K562 (cell line): Measurements from ENCODE around the gene NMNAT3. TPM values are rescaled to one million over a fixed set of nuclear protein-coding genes. Genes with fewer than 3 reads are reported as not detected.

Experiments
- ATAC-seq: fragments of 200-7000 bp; cut with Tn5 transposase; 3 replicates; pipeline ENCODE4 v1.9.1; 2020; ENCODE audit warnings: moderate library complexity
- BruUV-seq: library from RNA; stranded (reverse); fragments of 400-500 nt; replicated peaks from 2 replicates; lab custom pipeline; 2021; lab: Mats Ljungman, UMichigan
- CTCF ChIA-PET: fragments of 300-600 bp; formaldehyde crosslinking; extraction: SDS; loops from one replicate; lab custom pipeline; 2021; ENCODE audit warnings: low intra/inter-chr PET ratio; lab: Yijun Ruan, JAX
- POLR2A ChIA-PET: fragments of 300-600, 350-650 bp; sonication (Branson Sonifier 250); formaldehyde crosslinking; extraction: SDS; loops from one replicate; lab custom pipeline; 2021; ENCODE audit warnings: antibody characterized with exemption, inconsistent platforms; lab: Yijun Ruan, JAX
- DNase-seq, 4 experiments: peaks; one replicate each; pipeline versions ENCODE4 v3.0.0 to v3.0.0-alpha.2; 2011 to 2018; ENCODE audit warnings: low spot score in 3 of 4, mixed read lengths in 3 of 4; ENCODE audit errors: extremely low read depth in 1 of 4
- FAIRE-seq: peaks from 2 replicates; lab custom pipeline; 2011; peaks lifted over from hg19 to GRCh38; lab: Jason Lieb, UNC
- H2AFZ ChIP-seq: 2 replicates; pipeline ENCODE4 v1.6.0; 2011; ENCODE audit warnings: low read depth, low read length, control low read depth, inconsistent platforms
- H3K27ac ChIP-seq: fragments of 200-600 bp; 3 replicates; pipeline ENCODE4 v1.8.0; 2011; ENCODE audit warnings: low read depth, mild to moderate bottlenecking, control low read depth, inconsistent platforms, low read length, moderate library complexity, mixed read lengths; ENCODE audit errors: extremely low read depth
- H3K27me3 ChIP-seq, 2 experiments: fragments of 300-600 bp in 1 of 2; 2 replicates in 1 of 2; 3 replicates in 1 of 2; pipeline versions ENCODE4 v1.6.0 to v1.8.0; 2011; ENCODE audit warnings: inconsistent platforms in 2 of 2, low read length in 2 of 2, mild to moderate bottlenecking in 1 of 2, mixed read lengths in 1 of 2, moderate library complexity in 1 of 2; ENCODE audit not compliant: control insufficient read depth in 2 of 2, insufficient read depth in 2 of 2
- H3K36me3 ChIP-seq: fragments of 300-600 bp; 3 replicates; pipeline ENCODE4 v1.8.0; 2011; ENCODE audit warnings: mild to moderate bottlenecking, low read length, inconsistent platforms; ENCODE audit not compliant: control insufficient read depth, insufficient read depth
- H3K4me1 ChIP-seq, 2 experiments: fragments of 200-600 bp in 1 of 2; replicated peaks in 1 of 2; 2 replicates in 1 of 2; 3 replicates in 1 of 2; pipeline versions ENCODE4 v1.5.1 to v1.8.0; 2011; ENCODE audit warnings: inconsistent platforms in 2 of 2, low read length in 2 of 2, mild to moderate bottlenecking in 1 of 2, mixed read lengths in 1 of 2, moderate library complexity in 1 of 2; ENCODE audit not compliant: control insufficient read depth in 2 of 2, insufficient read depth in 2 of 2
- H3K4me2 ChIP-seq: 2 replicates; pipeline ENCODE4 v1.6.1; 2011; ENCODE audit warnings: low read length, control low read depth, inconsistent platforms, mixed read lengths; ENCODE audit not compliant: insufficient read depth
- H3K4me3 ChIP-seq: fragments of 200-600 bp; sonication (generic), shearing (Covaris generic); 2 replicates; pipeline ENCODE4 v1.5.1; 2016; ENCODE audit warnings: control low read depth, inconsistent platforms
- H3K79me2 ChIP-seq: fragments of 200-600 bp; 3 replicates; pipeline ENCODE4 v1.8.0; 2011; ENCODE audit warnings: low read length, inconsistent platforms; ENCODE audit not compliant: control insufficient read depth, insufficient read depth
- H3K9ac ChIP-seq, 2 experiments: 2 replicates each; pipeline versions ENCODE4 v1.6.0 to v1.6.1; 2011; ENCODE audit warnings: low read depth in 2 of 2, low read length in 2 of 2, control low read depth in 1 of 2, inconsistent platforms in 1 of 2, mild to moderate bottlenecking in 1 of 2, mixed read lengths in 1 of 2; ENCODE audit not compliant: insufficient read depth in 1 of 2
- H3K9me1 ChIP-seq: one replicate; pipeline ENCODE4 v1.6.0; 2011; ENCODE audit warnings: inconsistent platforms, mild to moderate bottlenecking, low read length, moderate library complexity; ENCODE audit not compliant: control insufficient read depth, insufficient read depth
- H3K9me3 ChIP-seq: replicated peaks from 2 replicates; pipeline ENCODE4 v1.5.1; 2011; ENCODE audit warnings: low read depth, low read length, inconsistent platforms; ENCODE audit not compliant: control insufficient read depth, insufficient read depth
- H4K20me1 ChIP-seq: replicated peaks from 2 replicates; pipeline ENCODE4 v1.6.1; 2011; ENCODE audit warnings: low read length, inconsistent platforms, mixed read lengths; ENCODE audit not compliant: control insufficient read depth, insufficient read depth
- CBX1 ChIP-seq: sonication (generic); IDR thresholded peaks from 2 replicates; pipeline ENCODE4 v1.6.1; 2016; ENCODE audit warnings: antibody characterized with exemption, low read depth, mild to moderate bottlenecking
- CXXC5 ChIP-seq: fragments of 250-450 bp; sonication (Bioruptor Pico); IDR thresholded peaks from 2 replicates; pipeline ENCODE4 v1.8.0; 2022; ENCODE audit warnings: inconsistent platforms, mild to moderate bottlenecking, moderate library complexity
- GATA2 ChIP-seq: sonication (generic); formaldehyde crosslinking; IDR thresholded peaks from 2 replicates; pipeline ENCODE4 v1.4.0; 2020; ENCODE audit warnings: mild to moderate bottlenecking, missing genetic modification reagents
- KDM5B ChIP-seq: fragments of 200-600 bp; sonication (generic); IDR thresholded peaks from 2 replicates; pipeline ENCODE4 v1.6.1; 2012; ENCODE audit warnings: low read depth, mild to moderate bottlenecking, moderate library complexity, low read length, control low read depth, inconsistent platforms; ENCODE audit not compliant: insufficient replicate concordance
- MCM2 ChIP-seq: fragments of 450-650 bp; IDR thresholded peaks from 2 replicates; pipeline ENCODE4 v1.6.1; 2017; ENCODE audit warnings: low read depth, mild to moderate bottlenecking
- NFATC3 ChIP-seq: fragments of 450-650 bp; IDR thresholded peaks from 2 replicates; pipeline ENCODE4 v1.6.1; 2017; ENCODE audit warnings: mild to moderate bottlenecking
- NFYB ChIP-seq: IDR thresholded peaks from 2 replicates; pipeline ENCODE4 v1.6.1; 2011; ENCODE audit warnings: mild to moderate bottlenecking, moderate library complexity; ENCODE audit not compliant: insufficient read length; ENCODE audit errors: extremely low read depth
- PHF8 ChIP-seq: fragments of 200-600 bp; sonication (generic); IDR thresholded peaks from 2 replicates; pipeline ENCODE4 v1.6.1; 2012; ENCODE audit warnings: mixed run types, mild to moderate bottlenecking, inconsistent platforms, low read length, moderate library complexity, borderline replicate concordance
- PKNOX1 ChIP-seq: fragments of 450-650 bp; IDR thresholded peaks from 2 replicates; pipeline ENCODE4 v1.6.1; 2016
- RCOR1 ChIP-seq, 2 experiments: IDR thresholded peaks; 2 replicates each; pipeline ENCODE4 v1.6.1; 2012; ENCODE audit warnings: low read depth in 2 of 2, low read length in 2 of 2, borderline replicate concordance in 1 of 2, improper control_type of control experiment in 1 of 2
- RFX1 ChIP-seq: fragments of 450-650 bp; IDR thresholded peaks from 2 replicates; pipeline ENCODE4 v1.6.1; 2016; ENCODE audit warnings: mild to moderate bottlenecking, moderate library complexity
- YBX1 ChIP-seq: fragments of 450-650 bp; IDR thresholded peaks from 2 replicates; pipeline ENCODE4 v1.7.1; 2016; ENCODE audit warnings: mild to moderate bottlenecking
- ZNF655 ChIP-seq: fragments of 250-450 bp; sonication (Bioruptor Pico); IDR thresholded peaks from 2 replicates; pipeline ENCODE4 v1.5.0; 2021
- WGBS: fragments of 100-300 bp; shearing (Covaris generic); methylation state at CpG from one replicate; pipeline ENCODE4 v1.1.6; 2016; ENCODE audit warnings: low coverage, mixed read lengths; ENCODE audit not compliant: insufficient coverage; ENCODE audit errors: missing lambda C conversion rate; 5-methylcytosine and 5-hydroxymethylcytosine counted together
- in situ Hi-C: fragments of 300-500 bp; cut with MboI; formaldehyde crosslinking; loops from 4 replicates; pipeline ENCODE4 v1.15.0; 2018; ENCODE audit warnings: inconsistent platforms, mixed read lengths
- intact Hi-C: fragments of 100-400 bp; cut with micrococcal nuclease; formaldehyde crosslinking; loops from 2 replicates; pipeline ENCODE4 v1.14.2; 2022
- polyA plus RNA-seq, 8 experiments: library from polyadenylated mRNA; depleted of rRNA in 4 of 8; stranded (reverse) in 5 of 8; unstranded in 3 of 8; fragments of >200 nt; fragmentation: Nextera tagmentation in 2 of 8; fragmentation: Illumina TruSeq in 1 of 8; extraction: Ambion mirVana in 2 of 8; extraction: Trizol in 1 of 8; gene quantifications; 2 replicates each; pipeline versions ENCODE4 v1.2.1 to v1.2.3, GENCODE V29; 2011 to 2014; ENCODE audit warnings: inconsistent platforms in 1 of 8, missing spikeins in 1 of 8
- total RNA-seq, 7 experiments: library from RNA; depleted of rRNA in 6 of 7; stranded (reverse); fragments of >200 nt in 6 of 7; fragmentation: Illumina TruSeq in 2 of 7; extraction: Trizol in 2 of 7; gene quantifications; 2 replicates each; pipeline versions ENCODE4 v1.2.1 to v1.2.3, GENCODE V29; 2011 to 2021; ENCODE audit warnings: low replicate concordance in 1 of 7
- TF ChIP-seq, protein P1 (sequence below): IDR thresholded peaks from 2 replicates; pipeline ENCODE4 v1.6.1; 2016; ENCODE audit warnings: missing genetic modification characterization, missing compliant biosample characterization
- TF ChIP-seq, protein P2 (sequence below): fragments of 200-400 bp; formaldehyde crosslinking; IDR thresholded peaks from 2 replicates; pipeline ENCODE4 v1.6.1; 2017; ENCODE audit warnings: mild to moderate bottlenecking, low read depth, low read length, moderate library complexity

Gene NMNAT3
- total and polyA plus RNA-seq, 9 of the 15 experiments (the other 6 are each of a cell fraction or from before 2014, with no cell fraction given), result 2.3 to 12.5 (median 6.6) TPM

GRCh38 chr3:139534992-139535879 is 142.5 kb downstream of the NMNAT3 start:
- H3K4me1 ChIP-seq, result peaks cover 13 to 17% of the 10 kb centered on the region in 2 experiments
- no peaks in the 10 kb centered on the region for H3K9me3 ChIP-seq
- no peak overlapping the region for H3K27ac ChIP-seq
- H3K27me3 ChIP-seq, result peaks cover 22 to 47% of the 10 kb centered on the region in 2 experiments
- H2AFZ ChIP-seq, result 0 out of 2 replicates have a peak overlapping the region, but pooled peaks have one; percentile 17
- 11% methylated on average over 10 of the region's 12 CpGs for WGBS
- peak; percentile 87 for ATAC-seq
- DNase-seq, result peak; percentile 54 to 60 (median 57)
- ChIA-PET CTCF (no interaction called here), POLR2A (interaction anchor here (0.6 to 1.7 kb wide), 4 partner anchors 9 to 810 kb away, joined by 3 to 5 read pairs (median 4); no protein-coding TSS in a partner anchor)
- no peaks in the 10 kb centered on the region for H3K36me3 ChIP-seq
- no peak overlapping the region for H3K4me2 ChIP-seq
- in situ Hi-C loops (no loop called here), intact Hi-C loops (no loop called here)
- no peak overlapping the region for H3K4me3 ChIP-seq
- H4K20me1 ChIP-seq, result peaks cover 14% of the 10 kb centered on the region; the same call in 1 of the 2 replicates
- no TSS peak for BruUV-seq
- no peak overlapping the region for H3K9ac ChIP-seq
- H3K79me2 ChIP-seq, result no peaks in the 10 kb centered on the region
- FAIRE-seq, result peak; percentile 77
- no peaks in the 10 kb centered on the region for H3K9me1 ChIP-seq
- TF ChIP-seq RCOR1 (IDR thresholded peaks at IDR 0.05; ENCODE audit: borderline replicate concordance in 1 of 2, low read depth in 2 of 2, low read length in 2 of 2) (0 out of 4 replicates have a peak, but pooled peaks of 1 of the 2 experiments have one; percentile 31), MCM2 (no peak), YBX1 (no peak), NFYB (peak; percentile 10), RFX1 (peak; percentile 71), CBX1 (no peak), KDM5B (no peak), GATA2 (CRISPR knock-in tag) (0 out of 2 replicates have a peak, but pooled peaks have one; percentile 22), CXXC5 (CRISPR knock-in tag) (no peak), PKNOX1 (peak; percentile 72), NFATC3 (no peak), ZNF655 (CRISPR knock-in tag) (no peak), PHF8 (no peak)
- TF ChIP-seq, protein P1, sequence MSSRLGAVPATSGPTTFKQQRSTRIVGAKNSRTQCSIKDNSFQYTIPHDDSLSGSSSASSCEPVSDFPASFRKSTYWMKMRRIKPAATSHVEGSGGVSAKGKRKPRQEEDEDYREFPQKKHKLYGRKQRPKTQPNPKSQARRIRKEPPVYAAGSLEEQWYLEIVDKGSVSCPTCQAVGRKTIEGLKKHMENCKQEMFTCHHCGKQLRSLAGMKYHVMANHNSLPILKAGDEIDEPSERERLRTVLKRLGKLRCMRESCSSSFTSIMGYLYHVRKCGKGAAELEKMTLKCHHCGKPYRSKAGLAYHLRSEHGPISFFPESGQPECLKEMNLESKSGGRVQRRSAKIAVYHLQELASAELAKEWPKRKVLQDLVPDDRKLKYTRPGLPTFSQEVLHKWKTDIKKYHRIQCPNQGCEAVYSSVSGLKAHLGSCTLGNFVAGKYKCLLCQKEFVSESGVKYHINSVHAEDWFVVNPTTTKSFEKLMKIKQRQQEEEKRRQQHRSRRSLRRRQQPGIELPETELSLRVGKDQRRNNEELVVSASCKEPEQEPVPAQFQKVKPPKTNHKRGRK (tag), result no peak
- TF ChIP-seq, protein P2, sequence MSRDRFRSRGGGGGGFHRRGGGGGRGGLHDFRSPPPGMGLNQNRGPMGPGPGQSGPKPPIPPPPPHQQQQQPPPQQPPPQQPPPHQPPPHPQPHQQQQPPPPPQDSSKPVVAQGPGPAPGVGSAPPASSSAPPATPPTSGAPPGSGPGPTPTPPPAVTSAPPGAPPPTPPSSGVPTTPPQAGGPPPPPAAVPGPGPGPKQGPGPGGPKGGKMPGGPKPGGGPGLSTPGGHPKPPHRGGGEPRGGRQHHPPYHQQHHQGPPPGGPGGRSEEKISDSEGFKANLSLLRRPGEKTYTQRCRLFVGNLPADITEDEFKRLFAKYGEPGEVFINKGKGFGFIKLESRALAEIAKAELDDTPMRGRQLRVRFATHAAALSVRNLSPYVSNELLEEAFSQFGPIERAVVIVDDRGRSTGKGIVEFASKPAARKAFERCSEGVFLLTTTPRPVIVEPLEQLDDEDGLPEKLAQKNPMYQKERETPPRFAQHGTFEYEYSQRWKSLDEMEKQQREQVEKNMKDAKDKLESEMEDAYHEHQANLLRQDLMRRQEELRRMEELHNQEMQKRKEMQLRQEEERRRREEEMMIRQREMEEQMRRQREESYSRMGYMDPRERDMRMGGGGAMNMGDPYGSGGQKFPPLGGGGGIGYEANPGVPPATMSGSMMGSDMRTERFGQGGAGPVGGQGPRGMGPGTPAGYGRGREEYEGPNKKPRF, result no peak
